Panc1 (cell line): Measurements from ENCODE around the gene TMEM131. TPM values are rescaled to one million over a fixed set of nuclear protein-coding genes. Genes with fewer than 3 reads are reported as not detected.

ENCODE experiments used
- ATAC-seq: fragments of 200-7000 bp; cut with Tn5 transposase; 2 replicates; pipeline ENCODE4 v1.9.1; 2020; ENCODE audit warnings: mild to moderate bottlenecking, moderate library complexity
- BruUV-seq: library from RNA; stranded (reverse); fragments of 400-500 nt; replicated peaks from 2 replicates; lab custom pipeline; 2021; lab: Mats Ljungman, UMichigan
- CTCF ChIA-PET: fragments of 300-600 bp; sonication (Branson Sonifier 250); formaldehyde crosslinking; loops from one replicate; lab custom pipeline; 2022; ENCODE audit warnings: antibody characterized with exemption; lab: Charles Lee
- POLR2A ChIA-PET: fragments of 300-600 bp; sonication (Branson Sonifier 250); formaldehyde crosslinking; loops from one replicate; lab custom pipeline; 2022; ENCODE audit warnings: antibody characterized with exemption; lab: Charles Lee
- DNase-seq: peaks from one replicate; pipeline ENCODE4 v3.0.0-alpha.2; 2010; ENCODE audit warnings: low read depth, low spot score
- H3K27ac ChIP-seq: 2 replicates; pipeline ENCODE4 v1.5.1; 2011; ENCODE audit warnings: mild to moderate bottlenecking, low read length, inconsistent platforms
- H3K27me3 ChIP-seq: fragments of 200-500 bp; sonication (Bioruptor generic); 2 replicates; pipeline ENCODE4 v1.6.0; 2014; ENCODE audit warnings: low read length, inconsistent platforms; ENCODE audit not compliant: control insufficient read depth, insufficient read depth
- H3K36me3 ChIP-seq: fragments of 200-500 bp; sonication (Bioruptor generic); 2 replicates; pipeline ENCODE4 v1.5.1; 2014; ENCODE audit warnings: inconsistent platforms, mild to moderate bottlenecking, low read length, moderate library complexity; ENCODE audit not compliant: control insufficient read depth, insufficient read depth
- H3K4me1 ChIP-seq: 2 replicates; pipeline ENCODE4 v1.5.1; 2011; ENCODE audit warnings: inconsistent platforms, mild to moderate bottlenecking, low read length, moderate library complexity; ENCODE audit not compliant: control insufficient read depth, insufficient read depth
- H3K4me3 ChIP-seq, 2 experiments: 2 replicates each; pipeline ENCODE4 v1.5.1; 2011 to 2012; ENCODE audit warnings: low read depth in 2 of 2, low read length in 2 of 2, mild to moderate bottlenecking in 2 of 2, inconsistent platforms in 1 of 2, moderate library complexity in 1 of 2
- H3K9me3 ChIP-seq: fragments of 200-500 bp; sonication (Bioruptor generic); 2 replicates; pipeline ENCODE4 v1.5.1; 2014; ENCODE audit warnings: low read depth, mild to moderate bottlenecking, inconsistent platforms, low read length, moderate library complexity; ENCODE audit not compliant: control insufficient read depth, insufficient read depth
- POLR2AphosphoS5 ChIP-seq: IDR thresholded peaks from 2 replicates; pipeline ENCODE4 v1.6.1; 2012; ENCODE audit warnings: mild to moderate bottlenecking, low read depth, low read length, moderate library complexity
- REST ChIP-seq, 2 experiments: IDR thresholded peaks; 2 replicates each; pipeline ENCODE4 v1.6.1; 2011 to 2012; ENCODE audit warnings: low read depth in 2 of 2, control low read depth in 1 of 2, low read length in 1 of 2, mild to moderate bottlenecking in 1 of 2, moderate library complexity in 1 of 2; ENCODE audit not compliant: insufficient read depth in 1 of 2
- SIN3A ChIP-seq: IDR thresholded peaks from 2 replicates; pipeline ENCODE4 v1.6.1; 2012; ENCODE audit warnings: low read depth, mild to moderate bottlenecking, low read length, moderate library complexity, borderline replicate concordance; ENCODE audit not compliant: insufficient read depth
- TCF7L2 ChIP-seq: IDR thresholded peaks from 2 replicates; pipeline ENCODE4 v1.6.1; 2011; ENCODE audit warnings: mild to moderate bottlenecking, low read depth, low read length, inconsistent platforms
- in situ Hi-C: cut with HindIII; loops from 2 replicates; pipeline ENCODE4 v1.10.0; 2016; ENCODE audit warnings: low sequenced_read_pairs, low pct_unique_long_range_greater_than_20kb
- intact Hi-C: fragments of 100-400 bp; cut with micrococcal nuclease; formaldehyde crosslinking; loops from one replicate; pipeline ENCODE4 v1.10.0; 2022; ENCODE audit not compliant: unreplicated experiment
- total RNA-seq: library from RNA; stranded (reverse); gene quantifications from one replicate; pipeline ENCODE4 v1.2.1, GENCODE V29; 2021; ENCODE audit not compliant: unreplicated experiment
- TF ChIP-seq, protein P1 (sequence below): fragments of 450-650 bp; IDR thresholded peaks from 2 replicates; pipeline ENCODE4 v1.5.1; 2017; ENCODE audit warnings: mild to moderate bottlenecking

Gene TMEM131
- total RNA-seq, 1 experiment from 2014 or later, result 43.4 TPM

DNA sequence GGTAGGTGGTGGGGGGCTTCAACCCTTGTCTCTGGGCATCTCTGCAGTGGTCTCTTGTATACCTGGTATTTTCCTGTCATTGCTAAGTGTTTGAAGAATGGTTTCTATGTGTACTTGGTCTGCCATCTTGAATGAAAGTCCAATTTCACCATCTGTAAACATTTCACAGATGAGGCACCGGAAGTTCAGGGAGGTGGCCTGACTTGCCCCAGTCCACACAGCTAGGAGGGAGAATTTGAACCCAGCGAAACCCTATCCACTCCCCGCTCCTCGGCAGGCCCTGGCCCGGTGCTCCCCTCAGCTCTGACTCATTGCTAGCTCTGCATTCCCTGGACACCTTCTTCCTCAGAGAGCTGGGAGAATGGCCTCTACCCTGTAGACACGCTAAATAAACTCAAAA, 251.8 kb downstream of the TMEM131 start:
- Histone ChIP-seq H3K4me1 (no peaks in the 10 kb centered on the region), H3K27ac (no peak overlapping the region), H3K9me3 (no peaks in the 10 kb centered on the region), H3K36me3 (no peaks in the 10 kb centered on the region), H3K27me3 (no peaks in the 10 kb centered on the region), H3K4me3 (no peak overlapping the region)
- intact Hi-C loops, result no loop called here
- BruUV-seq, result no TSS peak
- ATAC-seq (no peak), DNase-seq (no peak)
- in situ Hi-C loops, result no loop called here
- POLR2A ChIA-PET, result no interaction called here
- CTCF ChIA-PET, result no interaction called here
- TF ChIP-seq TCF7L2 (no peak), POLR2AphosphoS5 (no peak), REST (IDR thresholded peaks at IDR 0.05; ENCODE audit: insufficient read depth in 1 of 2, low read depth in 2 of 2, low read length in 1 of 2) (no peak), SIN3A (no peak)

GRCh38 chr2:97742381-97742847, 253.3 kb downstream of the TMEM131 start:
- in situ Hi-C loops (no loop called here), intact Hi-C loops (no loop called here)
- no TSS peak for BruUV-seq
- Histone ChIP-seq H3K36me3 (no peaks in the 10 kb centered on the region), H3K4me3 (no peak overlapping the region), H3K27me3 (no peaks in the 10 kb centered on the region), H3K4me1 (no peaks in the 10 kb centered on the region), H3K27ac (no peak overlapping the region), H3K9me3 (no peaks in the 10 kb centered on the region)
- TF ChIP-seq SIN3A (no peak), POLR2AphosphoS5 (no peak), REST (IDR thresholded peaks at IDR 0.05; ENCODE audit: insufficient read depth in 1 of 2, low read depth in 2 of 2, low read length in 1 of 2) (no peak), TCF7L2 (no peak)
- TF ChIP-seq, protein P1, sequence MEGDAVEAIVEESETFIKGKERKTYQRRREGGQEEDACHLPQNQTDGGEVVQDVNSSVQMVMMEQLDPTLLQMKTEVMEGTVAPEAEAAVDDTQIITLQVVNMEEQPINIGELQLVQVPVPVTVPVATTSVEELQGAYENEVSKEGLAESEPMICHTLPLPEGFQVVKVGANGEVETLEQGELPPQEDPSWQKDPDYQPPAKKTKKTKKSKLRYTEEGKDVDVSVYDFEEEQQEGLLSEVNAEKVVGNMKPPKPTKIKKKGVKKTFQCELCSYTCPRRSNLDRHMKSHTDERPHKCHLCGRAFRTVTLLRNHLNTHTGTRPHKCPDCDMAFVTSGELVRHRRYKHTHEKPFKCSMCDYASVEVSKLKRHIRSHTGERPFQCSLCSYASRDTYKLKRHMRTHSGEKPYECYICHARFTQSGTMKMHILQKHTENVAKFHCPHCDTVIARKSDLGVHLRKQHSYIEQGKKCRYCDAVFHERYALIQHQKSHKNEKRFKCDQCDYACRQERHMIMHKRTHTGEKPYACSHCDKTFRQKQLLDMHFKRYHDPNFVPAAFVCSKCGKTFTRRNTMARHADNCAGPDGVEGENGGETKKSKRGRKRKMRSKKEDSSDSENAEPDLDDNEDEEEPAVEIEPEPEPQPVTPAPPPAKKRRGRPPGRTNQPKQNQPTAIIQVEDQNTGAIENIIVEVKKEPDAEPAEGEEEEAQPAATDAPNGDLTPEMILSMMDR, result no peak
- CTCF ChIA-PET, result interaction anchor here (0.8 kb wide), 1 partner anchor 545 kb away, joined by 3 read pairs; no protein-coding TSS in a partner anchor
- ATAC-seq (no peak), DNase-seq (no peak)
- POLR2A ChIA-PET, result no interaction called here
